ENCODE data around the gene KANSL3.
"Not testable (repeated sequence)": the region's sequence is repeated elsewhere in the genome, so short reads cannot be mapped to it uniquely, and the experiment has no call there.

The KANSL3 gene

DNA sequence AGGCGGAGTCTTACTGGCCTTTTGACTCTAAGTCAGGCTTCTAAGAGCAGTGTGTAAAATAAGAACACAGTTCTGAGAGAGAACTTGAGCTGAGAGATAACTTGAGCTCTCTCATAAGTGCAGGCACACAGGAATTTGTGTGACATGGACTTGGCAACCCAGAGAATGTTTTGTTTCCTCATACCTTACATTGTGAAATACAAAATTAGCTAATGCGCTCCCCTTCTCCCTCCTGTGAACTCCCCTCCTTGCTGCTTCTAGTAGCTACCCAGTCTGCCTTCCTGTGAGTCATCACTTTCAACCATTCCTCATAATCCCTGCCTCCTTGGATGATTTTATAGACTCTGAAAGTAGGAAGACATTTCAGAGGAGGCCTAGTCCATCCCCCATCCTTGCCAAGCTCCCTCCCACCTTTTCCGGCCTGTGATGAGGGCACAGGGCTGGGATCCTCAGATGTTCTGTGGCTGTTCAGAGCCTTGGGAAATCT, 27.0 kb upstream of the KANSL3 start:
- Mint-ChIP-seq H3K27me3 (peaks cover 5 to 11% of the 10 kb centered on the region in 2 donors), H3K9me3 (no peaks in the 10 kb centered on the region), H3K4me3 (no peak overlapping the region), H3K36me3 (no peaks in the 10 kb centered on the region), H3K27ac (no peak overlapping the region), H3K4me1 (no peaks in the 10 kb centered on the region)
- no peak for ATAC-seq (replicated peaks)
- no peak for DNase-seq

DNA sequence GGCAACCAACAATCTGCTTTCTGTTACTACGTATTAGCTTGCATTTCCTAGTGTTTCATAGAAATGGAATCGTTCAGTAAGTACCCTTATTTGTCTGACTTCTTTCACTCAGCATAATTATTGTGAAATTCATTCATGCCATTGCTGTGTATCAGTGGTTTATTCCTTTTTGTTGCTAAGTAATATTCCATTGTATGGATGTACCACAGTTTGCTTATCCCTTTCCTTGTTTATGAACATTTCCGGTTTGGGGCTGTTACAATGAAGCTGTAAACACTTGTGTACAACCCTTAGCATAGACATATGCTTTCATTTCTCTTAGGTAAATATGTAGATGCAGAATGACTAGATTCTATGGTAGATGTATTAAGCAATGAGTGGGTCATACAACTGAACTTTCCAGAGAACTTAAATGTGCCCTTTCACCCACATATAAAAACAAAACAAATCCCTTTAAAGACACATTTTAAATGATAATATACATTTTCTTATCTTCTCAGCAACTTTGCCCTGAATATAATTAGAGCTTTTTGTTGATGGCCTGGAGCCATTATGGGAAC, 26.3 kb upstream of the KANSL3 start:
- DNase-seq (no peak), ATAC-seq (replicated peaks) (no peak)
- Mint-ChIP-seq H3K36me3 (no peaks in the 10 kb centered on the region), H3K27me3 (peaks cover 5 to 11% of the 10 kb centered on the region in 2 donors), H3K4me3 (no peak overlapping the region), H3K27ac (no peak overlapping the region), H3K4me1 (no peaks in the 10 kb centered on the region), H3K9me3 (no peaks in the 10 kb centered on the region)

DNA sequence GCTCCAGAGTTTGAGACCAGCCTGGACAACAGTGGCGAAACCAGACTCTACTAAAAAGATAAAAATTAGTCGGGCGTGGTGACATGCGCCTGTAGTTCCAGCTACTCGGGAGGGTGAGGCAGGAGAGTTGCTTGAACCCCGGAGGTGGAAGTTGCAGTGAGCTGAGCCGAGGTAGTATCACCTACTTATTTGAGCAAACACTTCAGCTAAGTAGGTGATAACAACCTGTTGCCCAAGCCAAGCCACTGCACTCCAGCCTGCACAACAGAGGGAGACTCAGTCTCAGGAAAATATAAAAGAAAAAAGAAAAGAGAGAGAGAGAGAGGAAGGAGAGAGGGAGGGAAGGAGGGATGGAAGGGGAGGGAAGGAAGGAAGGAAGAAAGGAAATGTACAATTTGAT, 25.7 kb upstream of the KANSL3 start:
- Mint-ChIP-seq H3K27me3 (peaks cover 5 to 11% of the 10 kb centered on the region in 2 donors), H3K36me3 (no peaks in the 10 kb centered on the region), H3K9me3 (no peaks in the 10 kb centered on the region), H3K4me1 (no peaks in the 10 kb centered on the region), H3K4me3 (no peak overlapping the region), H3K27ac (no peak overlapping the region)
- ATAC-seq (replicated peaks) = no peak
- DNase-seq = no peak

DNA sequence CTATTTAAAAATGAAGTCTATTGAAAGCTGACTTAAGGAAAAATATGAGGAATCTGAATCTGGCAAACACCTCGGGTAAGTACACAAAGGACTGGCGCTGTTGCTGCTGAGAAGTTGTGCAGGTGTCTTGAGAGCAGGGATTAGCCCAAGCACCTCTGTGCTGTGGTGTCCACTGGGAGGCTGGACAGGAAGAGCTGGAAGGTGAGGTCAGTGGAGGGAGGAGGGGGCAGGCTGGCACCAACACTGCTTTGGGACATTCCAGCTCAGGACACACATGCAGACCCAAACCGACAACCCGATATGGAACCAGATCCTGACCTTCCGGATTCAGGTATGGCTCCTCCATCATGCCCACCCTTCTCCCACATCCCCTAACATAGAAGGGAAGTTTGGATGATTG, 25.1 kb upstream of the KANSL3 start:
- DNase-seq (no peak), ATAC-seq (replicated peaks) (no peak)
- Mint-ChIP-seq H3K27ac (no peak overlapping the region), H3K9me3 (no peaks in the 10 kb centered on the region), H3K36me3 (no peaks in the 10 kb centered on the region), H3K4me1 (no peaks in the 10 kb centered on the region), H3K4me3 (no peak overlapping the region), H3K27me3 (peaks cover 5 to 11% of the 10 kb centered on the region in 2 donors)

DNA sequence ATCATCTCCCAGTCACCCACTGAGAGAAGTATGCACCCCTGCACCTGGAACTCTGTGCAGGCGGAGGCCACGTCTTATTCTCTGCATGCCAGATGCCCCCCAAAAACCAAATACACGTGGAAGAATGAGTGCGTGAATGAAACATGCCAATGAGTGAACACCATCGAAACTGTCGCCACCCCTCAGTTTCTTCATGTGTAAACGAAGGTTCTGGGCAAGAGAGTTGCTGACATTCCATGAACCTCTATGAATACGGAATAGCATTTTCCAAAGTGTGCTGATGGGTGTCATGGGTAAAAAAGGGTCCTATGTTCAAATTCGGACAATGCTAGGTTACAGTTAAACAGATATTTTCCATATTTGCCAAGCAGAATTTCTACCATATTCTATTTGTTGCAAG, 24.2 kb upstream of the KANSL3 start:
- H3K4me1 Mint-ChIP-seq = no peaks in the 10 kb centered on the region
- ATAC-seq (replicated peaks) = no peak
- H3K27ac Mint-ChIP-seq = no peak overlapping the region
- no peak overlapping the region for H3K4me3 Mint-ChIP-seq
- no peak for DNase-seq
- no peaks in the 10 kb centered on the region for H3K36me3 Mint-ChIP-seq
- peaks cover 5 to 11% of the 10 kb centered on the region in 2 donors for H3K27me3 Mint-ChIP-seq
- no peaks in the 10 kb centered on the region for H3K9me3 Mint-ChIP-seq

DNA sequence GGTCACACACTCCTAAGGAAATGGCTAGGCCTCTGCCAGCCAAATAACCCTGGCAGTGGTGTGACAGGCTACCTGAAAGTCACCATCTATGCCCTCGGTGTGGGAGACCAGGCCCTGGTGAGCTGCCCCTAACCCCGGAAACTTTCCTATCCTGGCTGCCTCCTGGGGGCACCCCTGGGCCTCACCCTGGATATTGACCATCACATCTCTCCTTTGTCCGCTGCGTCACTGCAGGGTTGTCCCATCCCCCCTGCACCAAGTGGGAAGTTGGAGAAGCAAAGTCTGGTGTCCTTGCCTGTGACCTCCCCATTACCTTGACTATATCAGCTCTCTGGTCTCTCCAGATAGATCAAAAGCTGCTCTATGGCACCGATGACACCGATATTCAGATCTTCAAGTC, 23.2 kb upstream of the KANSL3 start:
- Mint-ChIP-seq H3K36me3 (no peaks in the 10 kb centered on the region), H3K9me3 (no peaks in the 10 kb centered on the region), H3K4me3 (no peak overlapping the region), H3K27me3 (peaks cover 5 to 11% of the 10 kb centered on the region in 2 donors), H3K27ac (no peak overlapping the region), H3K4me1 (peaks cover 0 to 5% of the 10 kb centered on the region in 2 donors)
- DNase-seq = no peak
- ATAC-seq (replicated peaks) = no peak

DNA sequence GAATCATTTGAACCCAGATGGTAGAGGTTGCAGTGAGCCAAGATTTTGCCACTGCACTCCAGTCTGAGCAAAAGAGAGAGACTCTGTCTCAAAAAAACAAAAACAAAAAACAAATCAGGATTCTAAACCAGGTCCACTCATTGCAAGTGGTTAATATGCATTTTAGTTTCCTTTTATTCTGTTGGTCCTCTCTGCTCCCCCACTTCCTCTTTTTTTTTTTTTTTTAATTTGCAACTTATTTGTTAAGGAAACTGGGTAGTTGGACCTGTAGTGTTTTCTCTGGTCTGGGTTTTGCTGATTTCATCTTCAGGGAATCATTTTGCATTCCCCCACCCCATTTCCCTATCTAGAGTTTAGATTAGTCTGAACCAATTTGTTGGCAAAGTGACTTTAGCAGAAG, 18.4 kb upstream of the KANSL3 start:
- no peaks in the 10 kb centered on the region for H3K27me3 Mint-ChIP-seq
- H3K36me3 Mint-ChIP-seq = no peaks in the 10 kb centered on the region
- H3K27ac Mint-ChIP-seq = no peak overlapping the region
- H3K4me1 Mint-ChIP-seq = peaks cover 0 to 5% of the 10 kb centered on the region in 2 donors
- ATAC-seq (replicated peaks) (no peak), DNase-seq (no peak)
- no peak overlapping the region for H3K4me3 Mint-ChIP-seq
- H3K9me3 Mint-ChIP-seq = no peaks in the 10 kb centered on the region

DNA sequence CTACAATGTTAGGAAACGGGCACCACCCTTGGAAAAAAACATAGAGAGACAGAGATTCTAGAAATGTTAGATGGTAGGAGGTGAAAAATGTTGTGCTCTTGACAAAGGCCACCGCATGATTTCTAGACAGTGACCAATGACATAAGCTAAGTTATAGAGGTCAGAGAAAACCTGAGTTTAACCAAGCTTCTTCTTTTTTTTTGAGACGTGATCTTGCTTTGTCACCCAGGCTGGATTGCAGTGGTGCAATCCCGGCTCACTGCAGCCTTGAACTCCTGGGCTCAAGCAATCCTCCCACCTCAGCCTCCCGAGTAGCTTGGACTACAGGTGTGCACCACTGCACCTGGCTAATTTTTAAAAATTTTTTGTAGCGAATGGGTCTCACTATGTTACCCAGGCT, 17.4 kb upstream of the KANSL3 start:
- H3K27ac Mint-ChIP-seq = no peak overlapping the region
- DNase-seq = no peak
- H3K27me3 Mint-ChIP-seq = peaks cover 0 to 5% of the 10 kb centered on the region in 2 donors
- H3K36me3 Mint-ChIP-seq = no peaks in the 10 kb centered on the region
- no peak for ATAC-seq (replicated peaks)
- peaks cover 0 to 5% of the 10 kb centered on the region in 2 donors for H3K4me1 Mint-ChIP-seq
- no peak overlapping the region for H3K4me3 Mint-ChIP-seq
- H3K9me3 Mint-ChIP-seq = no peaks in the 10 kb centered on the region

DNA sequence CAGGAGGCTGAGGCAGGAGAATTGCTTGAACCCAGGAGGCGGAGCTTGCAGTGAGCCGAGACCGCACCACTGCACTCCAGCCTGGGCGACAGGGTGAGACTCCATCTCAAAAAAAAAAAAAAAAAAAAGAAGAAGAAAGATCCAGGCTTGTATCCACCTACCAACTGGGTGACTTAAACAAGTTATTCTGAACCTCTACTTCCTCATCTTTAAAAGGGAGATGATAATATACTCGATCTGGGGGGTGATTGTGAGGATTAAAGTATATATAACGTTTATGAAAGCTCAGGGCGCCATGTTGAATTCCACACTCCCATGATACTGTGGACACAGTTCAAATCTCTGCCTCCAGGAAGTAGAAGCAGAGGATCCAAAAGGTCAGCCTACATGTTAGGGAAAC, 16.7 kb upstream of the KANSL3 start:
- not testable (repeated sequence) for ATAC-seq (replicated peaks); H3K9me3 Mint-ChIP-seq; H3K36me3 Mint-ChIP-seq; H3K27me3 Mint-ChIP-seq; H3K4me3 Mint-ChIP-seq; H3K27ac Mint-ChIP-seq; H3K4me1 Mint-ChIP-seq; DNase-seq

DNA sequence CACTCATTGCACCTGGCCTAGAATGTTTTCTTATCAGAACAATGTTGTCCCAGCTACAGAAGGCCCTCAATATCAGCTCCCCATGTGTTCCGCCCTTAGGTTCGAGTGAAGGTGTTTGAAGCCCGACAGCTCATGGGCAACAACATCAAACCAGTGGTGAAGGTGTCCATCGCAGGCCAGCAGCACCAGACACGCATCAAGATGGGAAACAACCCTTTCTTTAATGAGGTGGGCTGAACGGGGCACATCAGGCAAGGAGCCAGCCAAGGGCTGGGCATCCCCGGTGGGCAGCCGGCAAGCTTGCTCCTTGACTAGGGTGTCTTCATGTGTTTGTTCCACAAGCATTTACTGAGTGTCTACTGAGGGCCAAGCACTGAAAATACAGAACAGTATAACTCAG, 13.7 kb upstream of the KANSL3 start:
- Mint-ChIP-seq H3K4me3 (no peak overlapping the region), H3K36me3 (no peaks in the 10 kb centered on the region), H3K4me1 (peaks cover 0 to 4% of the 10 kb centered on the region in 2 donors), H3K27me3 (peaks cover 0 to 11% of the 10 kb centered on the region in 2 donors), H3K27ac (no peak overlapping the region), H3K9me3 (no peaks in the 10 kb centered on the region)
- ATAC-seq (replicated peaks) = no peak
- no peak for DNase-seq

DNA sequence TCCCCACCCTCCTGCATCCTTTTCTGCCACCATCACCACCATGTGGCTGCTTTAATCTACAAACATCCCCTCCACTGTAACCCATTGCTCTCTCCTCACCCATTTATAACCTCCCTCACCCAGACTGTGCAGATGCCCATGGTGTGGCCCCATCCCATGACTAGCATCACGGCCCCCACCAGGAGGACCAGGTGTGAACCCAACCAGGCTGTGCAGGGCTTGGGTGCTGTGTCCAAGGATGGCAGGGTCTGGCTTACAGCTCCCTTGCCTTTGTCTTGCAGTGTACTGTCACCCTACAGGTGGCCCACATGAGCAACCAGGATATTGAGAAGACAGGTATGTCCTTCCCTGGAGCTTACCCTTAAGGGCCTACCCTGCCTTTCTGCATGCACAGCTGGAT, 11.2 kb upstream of the KANSL3 start:
- ATAC-seq (replicated peaks) (no peak), DNase-seq (no peak)
- no peaks in the 10 kb centered on the region for H3K4me1 Mint-ChIP-seq
- no peaks in the 10 kb centered on the region for H3K9me3 Mint-ChIP-seq
- no peaks in the 10 kb centered on the region for H3K36me3 Mint-ChIP-seq
- peaks cover 0 to 11% of the 10 kb centered on the region in 2 donors for H3K27me3 Mint-ChIP-seq
- no peak overlapping the region for H3K4me3 Mint-ChIP-seq
- no peak overlapping the region for H3K27ac Mint-ChIP-seq

DNA sequence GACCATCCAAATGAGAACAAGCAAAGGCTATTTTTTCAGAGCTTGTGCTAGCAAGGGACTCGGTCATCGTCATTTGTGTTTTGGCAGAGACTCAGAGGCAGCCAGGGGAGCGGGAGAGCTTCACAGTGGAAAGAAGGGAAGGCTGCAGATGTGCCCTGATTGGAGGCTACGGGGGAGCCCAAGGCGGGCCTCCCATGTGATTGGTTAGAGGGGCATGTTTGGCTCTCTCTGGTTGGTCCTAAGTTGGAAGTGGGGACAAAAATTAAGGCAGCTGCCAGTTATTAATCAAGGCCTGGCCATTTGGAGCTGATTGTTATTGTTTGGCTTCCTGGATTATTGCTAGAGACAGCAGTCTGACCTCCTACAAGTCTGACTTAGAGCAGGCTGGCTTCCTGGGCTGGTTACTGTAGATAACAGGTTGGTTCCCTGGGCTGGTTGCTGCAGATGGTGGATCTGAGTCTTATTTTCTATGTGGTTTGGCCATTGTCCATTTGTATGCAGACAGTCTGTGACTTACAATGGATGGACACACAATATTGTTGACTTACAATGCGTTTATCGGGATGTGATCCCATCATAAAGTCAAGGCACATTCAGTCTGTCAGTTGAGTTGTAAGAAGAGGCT, 10.3 kb upstream of the KANSL3 start:
- Mint-ChIP-seq H3K4me1 (no peaks in the 10 kb centered on the region), H3K27me3 (peaks cover 0 to 11% of the 10 kb centered on the region in 2 donors), H3K9me3 (no peaks in the 10 kb centered on the region), H3K36me3 (no peaks in the 10 kb centered on the region), H3K4me3 (no peak overlapping the region), H3K27ac (no peak overlapping the region)
- DNase-seq = no peak
- ATAC-seq (replicated peaks) = no peak

DNA sequence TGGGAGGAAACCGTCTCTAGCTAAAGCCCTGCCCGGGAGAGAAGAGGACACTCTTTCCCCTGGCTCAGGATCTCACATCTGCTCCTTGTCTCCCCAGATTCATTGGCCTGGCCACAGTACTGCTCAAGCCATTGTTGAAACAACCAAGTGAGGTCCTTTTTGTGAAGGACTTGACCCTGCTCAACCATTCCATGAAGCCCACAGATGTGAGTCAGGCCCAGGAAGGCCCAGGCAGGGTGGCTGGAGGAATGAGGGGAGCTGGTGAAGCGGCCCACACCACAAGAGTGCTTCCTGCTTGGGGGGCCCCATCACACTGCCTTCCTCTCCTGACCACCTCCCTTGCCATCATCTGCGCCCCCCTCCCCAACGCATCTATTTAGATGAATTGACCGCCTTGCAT, 9.6 kb upstream of the KANSL3 start:
- Mint-ChIP-seq H3K4me3 (no peak overlapping the region), H3K27ac (no peak overlapping the region), H3K27me3 (peaks cover 0 to 11% of the 10 kb centered on the region in 2 donors), H3K36me3 (no peaks in the 10 kb centered on the region), H3K9me3 (no peaks in the 10 kb centered on the region), H3K4me1 (no peaks in the 10 kb centered on the region)
- no peak for ATAC-seq (replicated peaks)
- DNase-seq = no peak

DNA sequence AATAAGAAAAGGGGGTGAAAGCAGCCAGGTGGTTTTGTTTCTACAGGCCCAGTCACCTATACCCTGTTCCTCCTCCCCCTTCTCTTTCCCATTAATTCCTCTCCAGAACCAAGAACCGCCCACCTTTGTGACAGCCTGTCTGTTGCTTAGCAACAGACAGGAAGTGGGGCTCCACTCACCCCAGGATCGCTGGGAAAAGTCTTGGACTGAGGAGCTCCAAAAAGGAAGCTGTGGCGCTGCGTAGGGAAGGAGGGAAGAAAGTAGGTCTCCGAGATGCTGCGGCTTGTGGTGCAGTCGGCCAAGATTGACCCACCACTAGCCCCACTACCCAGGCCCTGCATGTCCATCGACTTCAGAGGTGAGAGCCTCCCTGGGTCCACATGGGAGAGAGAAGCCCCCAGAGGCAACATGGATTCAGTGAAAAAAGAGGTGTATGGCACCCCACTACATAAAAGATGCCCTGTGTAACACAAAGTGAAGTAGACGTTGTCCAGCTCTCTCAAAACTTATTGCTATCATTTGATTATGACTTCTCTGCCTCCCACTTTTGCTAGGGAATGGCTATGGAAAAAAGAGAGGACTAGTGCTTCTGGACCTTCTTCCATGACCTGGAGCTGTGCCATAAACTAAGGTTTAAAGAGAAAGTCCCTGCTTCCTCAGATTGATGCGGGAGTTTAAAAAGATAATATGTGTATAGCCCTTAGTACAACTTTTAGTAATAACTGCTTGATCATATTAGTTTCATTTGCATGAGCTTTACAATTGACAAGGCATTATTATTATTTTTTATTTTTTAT, 4.7 kb upstream of the KANSL3 start, which contains the start of gene FER1L5:
FER1L5 (plus strand) TSS at position 201 of the 797 bp plus-strand sequence; CDS start at position 274, 73 bp downstream.
- DNase-seq = no peak
- H3K27me3 Mint-ChIP-seq = peaks cover 0 to 10% of the 10 kb centered on the region in 2 donors
- no peak within 1 kb of the TSS for H3K27ac Mint-ChIP-seq
- no peak within 1 kb of the TSS for H3K4me3 Mint-ChIP-seq
- H3K4me1 Mint-ChIP-seq = no peaks in the 10 kb centered on the region
- no peak for ATAC-seq (replicated peaks)
- no peaks in the 10 kb centered on the region for H3K9me3 Mint-ChIP-seq
- H3K36me3 Mint-ChIP-seq = no peaks in the 10 kb centered on the region

All from stimulated activated naive B cell treated with anti-CD40 and anti-IgM and Interleukin-4, amounts not matched to agents 10 μg/mL and 1 μg/mL and 100 μg/mL, for 72 hours (primary cell).